ENCODE results near the gene GATD1.

Gene GATD1

GRCh38 chr11:786235-787083 lies 9.2 kb upstream of the GATD1 start:
- DNase-seq (ENCODE audit: insufficient read length): no peak
- no peak for TF ChIP-seq POLR2A (IDR thresholded peaks at IDR 0.05; ENCODE audit: low read depth, low read length)
- no peak for FAIRE-seq

GRCh38 chr11:783581-784015 lies 6.3 kb upstream of the GATD1 start:
- no peak for DNase-seq (ENCODE audit: insufficient read length)
- FAIRE-seq: no peak
- TF ChIP-seq POLR2AphosphoS5 (IDR thresholded peaks at IDR 0.05; ENCODE audit: low read depth, low read length) (no peak), TAF1 (IDR thresholded peaks at IDR 0.05; ENCODE audit: borderline replicate concordance, low read depth, low read length) (no peak), POLR2A (IDR thresholded peaks at IDR 0.05; ENCODE audit: low read depth, low read length) (no peak)

GRCh38 chr11:782264-783174 lies 5.2 kb upstream of the GATD1 start:
- no peak for TF ChIP-seq POLR2A (IDR thresholded peaks at IDR 0.05; ENCODE audit: low read depth, low read length)
- no peak for TF ChIP-seq POLR2AphosphoS5 (IDR thresholded peaks at IDR 0.05; ENCODE audit: low read depth, low read length)
- no peak for TF ChIP-seq TAF1 (IDR thresholded peaks at IDR 0.05; ENCODE audit: borderline replicate concordance, low read depth, low read length)
- FAIRE-seq (no peak), DNase-seq (ENCODE audit: insufficient read length) (no peak)

GRCh38 chr11:779955-780532 lies 2.8 kb upstream of the GATD1 start:
- no peak for FAIRE-seq
- no peak for TF ChIP-seq TAF1 (IDR thresholded peaks at IDR 0.05; ENCODE audit: borderline replicate concordance, low read depth, low read length)
- TF ChIP-seq POLR2AphosphoS5 (IDR thresholded peaks at IDR 0.05; ENCODE audit: low read depth, low read length): no peak
- TF ChIP-seq POLR2A (IDR thresholded peaks at IDR 0.05; ENCODE audit: low read depth, low read length): no peak

GRCh38 chr11:778976-779954 lies 2.0 kb upstream of the GATD1 start:
- FAIRE-seq (peak; percentile 24), DNase-seq (ENCODE audit: insufficient read length) (no peak)
- no peak for TF ChIP-seq POLR2AphosphoS5 (IDR thresholded peaks at IDR 0.05; ENCODE audit: low read depth, low read length)
- TF ChIP-seq TAF1 (IDR thresholded peaks at IDR 0.05; ENCODE audit: borderline replicate concordance, low read depth, low read length): no peak
- TF ChIP-seq POLR2A (IDR thresholded peaks at IDR 0.05; ENCODE audit: low read depth, low read length): no peak

More at GRCh38 chr11:779955-780532, 2.8 kb upstream of the GATD1 start:
- DNase-seq (ENCODE audit: insufficient read length): no peak

- no peak for DNase-seq (ENCODE audit: insufficient read length)
- TF ChIP-seq POLR2AphosphoS5 (IDR thresholded peaks at IDR 0.05; ENCODE audit: low read depth, low read length) (0 out of 2 replicates have a peak, but pooled peaks have one; percentile 26), POLR2A (IDR thresholded peaks at IDR 0.05; ENCODE audit: low read depth, low read length) (peak; percentile 44; the same call in 1 of the 2 replicates), TAF1 (IDR thresholded peaks at IDR 0.05; ENCODE audit: borderline replicate concordance, low read depth, low read length) (no peak)
- no peak for FAIRE-seq
These were observed 563 bp downstream of the GATD1 start for GRCh38 chr11:776561-777287.

GRCh38 chr11:776263-776560 lies 1.1 kb downstream of the GATD1 start:
- DNase-seq (ENCODE audit: insufficient read length): no peak
- FAIRE-seq: no peak
- TF ChIP-seq POLR2A (IDR thresholded peaks at IDR 0.05; ENCODE audit: low read depth, low read length) (no peak), TAF1 (IDR thresholded peaks at IDR 0.05; ENCODE audit: borderline replicate concordance, low read depth, low read length) (no peak), POLR2AphosphoS5 (IDR thresholded peaks at IDR 0.05; ENCODE audit: low read depth, low read length) (no peak)

- TF ChIP-seq POLR2A (IDR thresholded peaks at IDR 0.05; ENCODE audit: low read depth, low read length) (no peak), TAF1 (IDR thresholded peaks at IDR 0.05; ENCODE audit: borderline replicate concordance, low read depth, low read length) (no peak), POLR2AphosphoS5 (IDR thresholded peaks at IDR 0.05; ENCODE audit: low read depth, low read length) (no peak)
- FAIRE-seq (no peak), DNase-seq (ENCODE audit: insufficient read length) (no peak)
These were observed 2.3 kb downstream of the GATD1 start for GRCh38 chr11:774873-775592.

GRCh38 chr11:773830-774229 lies 3.5 kb downstream of the GATD1 start:
- FAIRE-seq (no peak), DNase-seq (ENCODE audit: insufficient read length) (no peak)
- TF ChIP-seq TAF1 (IDR thresholded peaks at IDR 0.05; ENCODE audit: borderline replicate concordance, low read depth, low read length) (no peak), POLR2AphosphoS5 (IDR thresholded peaks at IDR 0.05; ENCODE audit: low read depth, low read length) (no peak), POLR2A (IDR thresholded peaks at IDR 0.05; ENCODE audit: low read depth, low read length) (no peak)
